PFSK-1 (cell line): Measurements from ENCODE around the gene PLXDC2.

Experiments used
- POLR2AphosphoS5 ChIP-seq: IDR thresholded peaks from 2 replicates; pipeline ENCODE4 v1.6.1; 2012; ENCODE audit warnings: low read depth, mild to moderate bottlenecking, control low read depth, low read length, moderate library complexity
- REST ChIP-seq, 2 experiments: IDR thresholded peaks; 2 replicates each; pipeline versions ENCODE4 v1.6.1 to v1.8.0; 2011 to 2012; ENCODE audit warnings: low read depth in 2 of 2, low read length in 2 of 2, control low read depth in 1 of 2, inconsistent platforms in 1 of 2, mild to moderate bottlenecking in 1 of 2, moderate library complexity in 1 of 2; ENCODE audit not compliant: insufficient read depth in 1 of 2
- SIN3A ChIP-seq: IDR thresholded peaks from 2 replicates; pipeline ENCODE4 v1.6.1; 2012; ENCODE audit warnings: mild to moderate bottlenecking, low read length, moderate library complexity, borderline replicate concordance; ENCODE audit not compliant: insufficient read depth
- TAF1 ChIP-seq: IDR thresholded peaks from 2 replicates; pipeline ENCODE4 v1.6.1; 2012; ENCODE audit warnings: low read length, control low read depth, borderline replicate concordance; ENCODE audit not compliant: insufficient read depth

GRCh38 chr10:19843487-19843886, 27.3 kb downstream of the PLXDC2 start:
- TF ChIP-seq POLR2AphosphoS5 (no peak), TAF1 (no peak), REST (IDR thresholded peaks at IDR 0.05; ENCODE audit: insufficient read depth in 1 of 2, low read depth in 2 of 2, low read length in 2 of 2) (no peak), SIN3A (no peak)
